ENCODE results near the gene MARCKSL1.

The MARCKSL1 gene

GRCh38 chr1:32352239-32352745 is 16.3 kb upstream of the MARCKSL1 start:
- DNase-seq = no peak

- DNase-seq = peak; percentile 70
Observed at GRCh38 chr1:32351399-32352238, 15.6 kb upstream of the MARCKSL1 start.

GRCh38 chr1:32350785-32351398 is 14.9 kb upstream of the MARCKSL1 start:
- DNase-seq = peak; percentile 56

- DNase-seq = peak; percentile 62
Observed at GRCh38 chr1:32349211-32349708, 13.2 kb upstream of the MARCKSL1 start.

GRCh38 chr1:32346532-32347157 is 10.6 kb upstream of the MARCKSL1 start:
- DNase-seq = no peak

- no peak for DNase-seq
Observed at GRCh38 chr1:32345289-32345827, 9.3 kb upstream of the MARCKSL1 start.

GRCh38 chr1:32342704-32343103 is 6.7 kb upstream of the MARCKSL1 start:
- no peak for DNase-seq

GRCh38 chr1:32341971-32342370 is 5.9 kb upstream of the MARCKSL1 start:
- DNase-seq = peak; percentile 37

GRCh38 chr1:32341186-32341757 is 5.2 kb upstream of the MARCKSL1 start:
- DNase-seq = no peak

GRCh38 chr1:32339363-32339978 is 3.4 kb upstream of the MARCKSL1 start:
- peak; percentile 98 for DNase-seq

GRCh38 chr1:32338637-32339145 is 2.7 kb upstream of the MARCKSL1 start:
- no peak for DNase-seq

- DNase-seq = peak; percentile 81
Observed at GRCh38 chr1:32337855-32338636, 2.0 kb upstream of the MARCKSL1 start.

GRCh38 chr1:32336963-32337675 is 1.1 kb upstream of the MARCKSL1 start:
- DNase-seq = peak; percentile 95

- DNase-seq = no peak
Observed at GRCh38 chr1:32336591-32336932, 529 bp upstream of the MARCKSL1 start.

GRCh38 chr1:32335535-32335789 is 571 bp downstream of the MARCKSL1 start:
- no peak for DNase-seq

- peak; percentile 44 for DNase-seq
Observed at GRCh38 chr1:32334864-32335534, 1.0 kb downstream of the MARCKSL1 start.

GRCh38 chr1:32334274-32334861 is 1.7 kb downstream of the MARCKSL1 start:
- DNase-seq = no peak

- DNase-seq = no peak
Observed at GRCh38 chr1:32333251-32333963, 2.6 kb downstream of the MARCKSL1 start.
